GM19438 (cell line): ENCODE measurements around the gene MSI2.

Experiments used
- ATAC-seq: cut with Tn5 transposase; IDR thresholded peaks from one replicate; pipeline ENCODE4 v1.9.1; 2021; ENCODE audit warnings: low read depth; ENCODE audit not compliant: unreplicated experiment

MSI2 gene

GRCh38 chr17:57713140-57713539 lies 456.8 kb downstream of the MSI2 start:
- ATAC-seq, result no peak

GRCh38 chr17:57714665-57715180 lies 458.4 kb downstream of the MSI2 start:
- ATAC-seq, result no peak

- no peak for ATAC-seq
These were observed 459.7 kb downstream of the MSI2 start for GRCh38 chr17:57715981-57716380.

- ATAC-seq, result no peak
These were observed 462.6 kb downstream of the MSI2 start for GRCh38 chr17:57718878-57719277.

GRCh38 chr17:57720386-57721035 lies 464.2 kb downstream of the MSI2 start:
- ATAC-seq, result no peak

GRCh38 chr17:57721967-57722703 lies 465.8 kb downstream of the MSI2 start:
- ATAC-seq, result no peak

- no peak for ATAC-seq
These were observed 466.4 kb downstream of the MSI2 start for GRCh38 chr17:57722704-57723043.

GRCh38 chr17:57723427-57724025 lies 467.2 kb downstream of the MSI2 start:
- ATAC-seq, result no peak

GRCh38 chr17:57724026-57724728 lies 467.9 kb downstream of the MSI2 start:
- peak; percentile 65 for ATAC-seq

GRCh38 chr17:57724729-57725125 lies 468.4 kb downstream of the MSI2 start:
- no peak for ATAC-seq

GRCh38 chr17:57726213-57726790 lies 470.0 kb downstream of the MSI2 start:
- ATAC-seq, result no peak

- no peak for ATAC-seq
These were observed 470.5 kb downstream of the MSI2 start for GRCh38 chr17:57726838-57727237.

- no peak for ATAC-seq
These were observed 471.4 kb downstream of the MSI2 start for GRCh38 chr17:57727630-57728175.

GRCh38 chr17:57730026-57730701 lies 473.8 kb downstream of the MSI2 start:
- no peak for ATAC-seq

- ATAC-seq, result no peak
These were observed 475.7 kb downstream of the MSI2 start for GRCh38 chr17:57732062-57732461.

GRCh38 chr17:57733085-57733484 lies 476.8 kb downstream of the MSI2 start:
- ATAC-seq, result no peak
